Effector memory CD4-positive, alpha-beta T cell (primary cell): Measurements from ENCODE around the gene DKK2.

Experiments
- DNase-seq, 3 donors: peaks; one replicate each; pipeline ENCODE4 v3.0.0-alpha.2; 2020
- H3K27ac ChIP-seq: 2 replicates; pipeline ENCODE4 v1.7.0; 2013; ENCODE audit warnings: mild to moderate bottlenecking, low read length, moderate library complexity; ENCODE audit not compliant: insufficient read depth, poor library complexity, severe bottlenecking
- H3K27me3 ChIP-seq: replicated peaks from 2 replicates; pipeline ENCODE4 v1.7.0; 2013; ENCODE audit warnings: mild to moderate bottlenecking, low read length; ENCODE audit not compliant: insufficient read depth, control insufficient read depth, poor library complexity, severe bottlenecking
- H3K36me3 ChIP-seq: 2 replicates; pipeline ENCODE4 v1.7.0; 2013; ENCODE audit warnings: mild to moderate bottlenecking, low read length, moderate library complexity; ENCODE audit not compliant: control insufficient read depth, insufficient read depth
- H3K4me1 ChIP-seq: 2 replicates; pipeline ENCODE4 v1.7.0; 2013; ENCODE audit warnings: low read length, mild to moderate bottlenecking; ENCODE audit not compliant: control insufficient read depth, insufficient read depth, poor library complexity, severe bottlenecking
- H3K4me3 ChIP-seq: 2 replicates; pipeline ENCODE4 v1.7.0; 2013; ENCODE audit warnings: low read length, low read depth, mild to moderate bottlenecking; ENCODE audit not compliant: insufficient read depth, poor library complexity, severe bottlenecking
- H3K9me3 ChIP-seq: 2 replicates; pipeline ENCODE4 v1.7.0; 2013; ENCODE audit warnings: mild to moderate bottlenecking, low read length, moderate library complexity; ENCODE audit not compliant: control insufficient read depth

The DKK2 gene

GRCh38 chr4:107017443-107018343 lies 18.4 kb downstream of the DKK2 start:
- DNase-seq: no peak
- no peak overlapping the region for H3K27ac ChIP-seq
- no peaks in the 10 kb centered on the region for H3K9me3 ChIP-seq
- H3K36me3 ChIP-seq: no peaks in the 10 kb centered on the region
- no peaks in the 10 kb centered on the region for H3K4me1 ChIP-seq
- no peaks in the 10 kb centered on the region for H3K27me3 ChIP-seq
- H3K4me3 ChIP-seq: no peak overlapping the region

- no peak for DNase-seq
These were observed 24.8 kb downstream of the DKK2 start for GRCh38 chr4:107011312-107011711.

GRCh38 chr4:107009196-107009968 lies 26.7 kb downstream of the DKK2 start:
- DNase-seq: no peak
- Histone ChIP-seq H3K9me3 (no peaks in the 10 kb centered on the region), H3K27ac (no peak overlapping the region), H3K4me3 (no peak overlapping the region), H3K36me3 (no peaks in the 10 kb centered on the region), H3K27me3 (no peaks in the 10 kb centered on the region), H3K4me1 (no peaks in the 10 kb centered on the region)

More at GRCh38 chr4:107011312-107011711, 24.8 kb downstream of the DKK2 start:
- Histone ChIP-seq H3K4me1 (no peaks in the 10 kb centered on the region), H3K36me3 (no peaks in the 10 kb centered on the region), H3K9me3 (no peaks in the 10 kb centered on the region), H3K27me3 (no peaks in the 10 kb centered on the region), H3K4me3 (no peak overlapping the region), H3K27ac (no peak overlapping the region)

- Histone ChIP-seq H3K36me3 (no peaks in the 10 kb centered on the region), H3K4me3 (no peak overlapping the region), H3K27ac (no peak overlapping the region), H3K4me1 (no peaks in the 10 kb centered on the region), H3K27me3 (no peaks in the 10 kb centered on the region), H3K9me3 (no peaks in the 10 kb centered on the region)
- DNase-seq: no peak
These were observed 28.0 kb downstream of the DKK2 start for GRCh38 chr4:107008115-107008514.

GRCh38 chr4:107006218-107006617 lies 29.9 kb downstream of the DKK2 start:
- Histone ChIP-seq H3K27me3 (no peaks in the 10 kb centered on the region), H3K27ac (no peak overlapping the region), H3K4me3 (no peak overlapping the region), H3K4me1 (no peaks in the 10 kb centered on the region), H3K9me3 (no peaks in the 10 kb centered on the region), H3K36me3 (no peaks in the 10 kb centered on the region)
- no peak for DNase-seq

- Histone ChIP-seq H3K27ac (no peak overlapping the region), H3K9me3 (no peaks in the 10 kb centered on the region), H3K27me3 (no peaks in the 10 kb centered on the region), H3K36me3 (no peaks in the 10 kb centered on the region), H3K4me3 (no peak overlapping the region), H3K4me1 (no peaks in the 10 kb centered on the region)
- no peak for DNase-seq
These were observed 39.6 kb downstream of the DKK2 start for GRCh38 chr4:106996490-106996889.

GRCh38 chr4:106993827-106994226 lies 42.3 kb downstream of the DKK2 start:
- Histone ChIP-seq H3K36me3 (no peaks in the 10 kb centered on the region), H3K9me3 (no peaks in the 10 kb centered on the region), H3K27me3 (no peaks in the 10 kb centered on the region), H3K4me1 (no peaks in the 10 kb centered on the region), H3K4me3 (no peak overlapping the region), H3K27ac (no peak overlapping the region)
- no peak for DNase-seq

- H3K4me1 ChIP-seq: no peaks in the 10 kb centered on the region
- no peak for DNase-seq
- no peak overlapping the region for H3K4me3 ChIP-seq
- H3K9me3 ChIP-seq: no peaks in the 10 kb centered on the region
- H3K36me3 ChIP-seq: no peaks in the 10 kb centered on the region
- no peak overlapping the region for H3K27ac ChIP-seq
- no peaks in the 10 kb centered on the region for H3K27me3 ChIP-seq
These were observed 48.8 kb downstream of the DKK2 start for GRCh38 chr4:106987311-106987710.

- H3K9me3 ChIP-seq: no peaks in the 10 kb centered on the region
- H3K36me3 ChIP-seq: no peaks in the 10 kb centered on the region
- H3K27ac ChIP-seq: no peak overlapping the region
- H3K4me1 ChIP-seq: no peaks in the 10 kb centered on the region
- no peak overlapping the region for H3K4me3 ChIP-seq
- DNase-seq: no peak
- H3K27me3 ChIP-seq: no peaks in the 10 kb centered on the region
These were observed 49.6 kb downstream of the DKK2 start for GRCh38 chr4:106986486-106986885.

- Histone ChIP-seq H3K4me1 (no peaks in the 10 kb centered on the region), H3K9me3 (no peaks in the 10 kb centered on the region), H3K27me3 (no peaks in the 10 kb centered on the region), H3K27ac (no peak overlapping the region), H3K36me3 (no peaks in the 10 kb centered on the region), H3K4me3 (no peak overlapping the region)
- no peak for DNase-seq
These were observed 50.3 kb downstream of the DKK2 start for GRCh38 chr4:106985830-106986229.
